H1 (cell line): ENCODE results near the gene GLRX. TPM values are rescaled to one million over a fixed set of nuclear protein-coding genes. Genes with fewer than 3 reads are reported as not detected.
"Not testable (repeated sequence)": the region's sequence is repeated elsewhere in the genome, so short reads cannot be mapped to it uniquely, and the experiment has no call there.

ENCODE experiments used
- CTCF ChIA-PET: fragments of 300-600 bp; sonication (Branson Sonifier 250); formaldehyde crosslinking; loops from one replicate; lab custom pipeline; 2021; ENCODE audit not compliant: partially characterized antibody; lab: Charles Lee
- POLR2A ChIA-PET: fragments of 300-600 bp; sonication (Branson Sonifier 250); formaldehyde crosslinking; loops from one replicate; lab custom pipeline; 2021; ENCODE audit warnings: inconsistent platforms; ENCODE audit not compliant: partially characterized antibody; lab: Charles Lee
- DNase-seq, 2 experiments: peaks; one replicate each; pipeline versions ENCODE4 v3.0.0 to v3.0.0-alpha.2; 2010 to 2022; ENCODE audit warnings: low spot score in 2 of 2, low read depth in 1 of 2, mixed read lengths in 1 of 2
- FAIRE-seq: peaks from 2 replicates; lab custom pipeline; 2011; peaks lifted over from hg19 to GRCh38; lab: Jason Lieb, UNC
- H2AFZ ChIP-seq: 2 replicates; pipeline ENCODE4 v1.8.1; 2012; ENCODE audit warnings: low read length, inconsistent platforms
- H2AK5ac ChIP-seq: 2 replicates; pipeline ENCODE4 v1.6.1; 2013; ENCODE audit warnings: low read depth, low read length
- H2BK120ac ChIP-seq: replicated peaks from 2 replicates; pipeline ENCODE3; 2013; ENCODE audit warnings: low read depth, low read length, inconsistent platforms
- H2BK12ac ChIP-seq: 2 replicates; pipeline ENCODE4 v1.6.1; 2013; ENCODE audit warnings: low read depth, low read length
- H2BK15ac ChIP-seq: 2 replicates; pipeline ENCODE4 v1.6.1; 2013; ENCODE audit warnings: low read length
- H2BK20ac ChIP-seq: 2 replicates; pipeline ENCODE4 v1.6.1; 2013; ENCODE audit warnings: low read length
- H2BK5ac ChIP-seq: 2 replicates; pipeline ENCODE4 v1.6.1; 2013; ENCODE audit warnings: low read depth, low read length
- H3K14ac ChIP-seq: 2 replicates; pipeline ENCODE4 v1.6.1; 2013; ENCODE audit warnings: inconsistent platforms; ENCODE audit not compliant: insufficient read length
- H3K18ac ChIP-seq: 2 replicates; pipeline ENCODE4 v1.6.1; 2013; ENCODE audit warnings: low read length; ENCODE audit errors: extremely low read depth
- H3K23ac ChIP-seq: 2 replicates; pipeline ENCODE4 v1.6.1; 2013; ENCODE audit warnings: inconsistent platforms; ENCODE audit not compliant: insufficient read length
- H3K23me2 ChIP-seq: 2 replicates; pipeline ENCODE4 v1.6.1; 2013; ENCODE audit warnings: low read depth, low read length
- H3K27ac ChIP-seq: 2 replicates; pipeline ENCODE4 v1.6.1; 2011; ENCODE audit warnings: low read depth, low read length, inconsistent platforms
- H3K27me3 ChIP-seq, 4 experiments: replicated peaks in 1 of 4; 1 replicate in 1 of 4; 2 replicates in 3 of 4; pipeline versions ENCODE4 v1.6.1 to v1.8.1; 2011 to 2013; ENCODE audit warnings: low read length in 3 of 4, mild to moderate bottlenecking in 3 of 4, inconsistent platforms in 2 of 4, mixed read lengths in 2 of 4, moderate library complexity in 1 of 4; ENCODE audit not compliant: control insufficient read depth in 3 of 4, insufficient read depth in 3 of 4; ENCODE audit errors: extremely low read depth in 1 of 4
- H3K36me3 ChIP-seq, 4 experiments: 2 replicates each; pipeline versions ENCODE4 v1.6.1 to v1.8.1; 2011 to 2013; ENCODE audit warnings: mild to moderate bottlenecking in 4 of 4, low read length in 3 of 4, moderate library complexity in 2 of 4, control low read depth in 1 of 4, inconsistent platforms in 1 of 4; ENCODE audit not compliant: insufficient read depth in 4 of 4, control insufficient read depth in 2 of 4
- H3K4ac ChIP-seq: replicated peaks from 2 replicates; pipeline ENCODE3; 2013; ENCODE audit warnings: low read length, low read depth, mixed read lengths, inconsistent platforms; ENCODE audit not compliant: insufficient read length
- H3K4me1 ChIP-seq, 4 experiments: replicated peaks in 1 of 4; 1 replicate in 1 of 4; 2 replicates in 3 of 4; pipeline versions ENCODE4 v1.6.1 to v1.8.1; 2011 to 2013; ENCODE audit warnings: low read length in 3 of 4, inconsistent platforms in 2 of 4, mixed read lengths in 1 of 4; ENCODE audit not compliant: insufficient read depth in 4 of 4, control insufficient read depth in 3 of 4
- H3K4me2 ChIP-seq, 2 experiments: 2 replicates each; pipeline versions ENCODE4 v1.6.1 to v1.8.1; 2011 to 2013; ENCODE audit warnings: low read depth in 2 of 2, low read length in 2 of 2, control low read depth in 1 of 2, inconsistent platforms in 1 of 2, mild to moderate bottlenecking in 1 of 2; ENCODE audit not compliant: insufficient read depth in 1 of 2
- H3K4me3 ChIP-seq, 4 experiments: fragments of 200-600, 300-600 bp in 1 of 4; sonication (generic), shearing (Covaris generic), sonication (Bioruptor Twin) in 1 of 4; 2 replicates each; pipeline versions ENCODE4 v1.5.1 to v1.8.1; 2011 to 2016; ENCODE audit warnings: low read length in 4 of 4, low read depth in 3 of 4, control low read depth in 2 of 4, inconsistent platforms in 2 of 4, mild to moderate bottlenecking in 2 of 4, mixed read lengths in 1 of 4, moderate library complexity in 1 of 4; ENCODE audit not compliant: insufficient read depth in 2 of 4; ENCODE audit errors: extremely low read depth in 1 of 4
- H3K56ac ChIP-seq: replicated peaks from 2 replicates; pipeline ENCODE3; 2013; ENCODE audit warnings: low read depth, mild to moderate bottlenecking, mixed read lengths, low read length, inconsistent platforms; ENCODE audit not compliant: insufficient read length
- H3K79me1 ChIP-seq: 2 replicates; pipeline ENCODE4 v1.6.1; 2013; ENCODE audit warnings: low read depth, low read length, control low read depth
- H3K79me2 ChIP-seq, 2 experiments: 2 replicates each; pipeline versions ENCODE4 v1.6.1 to v1.8.1; 2012 to 2013; ENCODE audit warnings: low read length in 2 of 2, mild to moderate bottlenecking in 2 of 2, inconsistent platforms in 1 of 2; ENCODE audit not compliant: insufficient read depth in 2 of 2, control insufficient read depth in 1 of 2
- H3K9ac ChIP-seq, 4 experiments: replicated peaks in 1 of 4; 1 replicate in 1 of 4; 2 replicates in 3 of 4; pipeline versions ENCODE4 v1.6.1 to v1.8.1; 2011 to 2013; ENCODE audit warnings: low read depth in 3 of 4, low read length in 3 of 4, control low read depth in 2 of 4, mild to moderate bottlenecking in 2 of 4, moderate library complexity in 2 of 4, inconsistent platforms in 1 of 4; ENCODE audit errors: extremely low read depth in 1 of 4
- H3K9me3 ChIP-seq, 2 experiments: 2 replicates each; pipeline versions ENCODE4 v1.6.1 to v1.8.1; 2012 to 2013; ENCODE audit warnings: mild to moderate bottlenecking in 2 of 2, moderate library complexity in 2 of 2, control low read depth in 1 of 2, inconsistent platforms in 1 of 2, low read depth in 1 of 2, low read length in 1 of 2, mixed read lengths in 1 of 2; ENCODE audit not compliant: insufficient read depth in 2 of 2
- H4K20me1 ChIP-seq, 2 experiments: replicated peaks in 1 of 2; 2 replicates each; pipeline versions ENCODE3 to v1.8.1; 2011 to 2013; ENCODE audit warnings: inconsistent platforms in 2 of 2, low read length in 2 of 2, mild to moderate bottlenecking in 1 of 2; ENCODE audit not compliant: insufficient read depth in 2 of 2, control insufficient read depth in 1 of 2
- H4K5ac ChIP-seq: 2 replicates; pipeline ENCODE4 v1.6.1; 2013; ENCODE audit warnings: low read length, low read depth, mixed read lengths, inconsistent platforms; ENCODE audit not compliant: insufficient read length
- H4K8ac ChIP-seq: 2 replicates; pipeline ENCODE4 v1.8.0; 2013; ENCODE audit warnings: mild to moderate bottlenecking, moderate library complexity, low read length, inconsistent platforms; ENCODE audit not compliant: insufficient read depth; ENCODE audit errors: extremely low read depth
- H4K91ac ChIP-seq: replicated peaks from 2 replicates; pipeline ENCODE3; 2013; ENCODE audit warnings: low read length, mixed read lengths, inconsistent platforms; ENCODE audit not compliant: insufficient read length
- ASH2L ChIP-seq: fragments of 200-600, 300-600 bp; sonication (generic); IDR thresholded peaks from one replicate; pipeline ENCODE4 v1.7.1; 2017; ENCODE audit warnings: low read length
- CTCF ChIP-seq, 3 experiments: IDR thresholded peaks; 1 replicate in 2 of 3; 2 replicates in 1 of 3; pipeline versions ENCODE4 v1.5.1 to v1.6.1; 2011; ENCODE audit warnings: low read length in 3 of 3, mild to moderate bottlenecking in 3 of 3, inconsistent platforms in 2 of 3, low read depth in 1 of 3, moderate library complexity in 1 of 3; ENCODE audit not compliant: insufficient read depth in 1 of 3; ENCODE audit errors: control extremely low read depth in 1 of 3
- RXRA ChIP-seq: IDR thresholded peaks from 2 replicates; pipeline ENCODE4 v1.6.1; 2011; ENCODE audit warnings: low read depth, mild to moderate bottlenecking, low read length, moderate library complexity; ENCODE audit not compliant: insufficient read depth
- SAP30 ChIP-seq: fragments of 300-600 bp; sonication (generic); IDR thresholded peaks from 2 replicates; pipeline ENCODE4 v1.7.1; 2012; ENCODE audit warnings: low read length, moderate library complexity, mild to moderate bottlenecking, inconsistent platforms; ENCODE audit not compliant: insufficient read depth, insufficient replicate concordance
- SP1 ChIP-seq: IDR thresholded peaks from 2 replicates; pipeline ENCODE4 v1.6.1; 2011; ENCODE audit warnings: low read depth, low read length
- WGBS, 2 experiments: shearing (Covaris generic) in 1 of 2; methylation state at CpG; one replicate each; pipeline versions ENCODE4 v1.1.6 to v1.1.7; 2013 to 2015; ENCODE audit warnings: low lambda C conversion rate in 2 of 2, mixed read lengths in 2 of 2, inconsistent platforms in 1 of 2, low coverage in 1 of 2, missing lambda C conversion rate in 1 of 2; ENCODE audit not compliant: insufficient replicate concordance in 2 of 2, insufficient coverage in 1 of 2, insufficient read length in 1 of 2; ENCODE audit errors: extremely low coverage in 1 of 2, missing lambda C conversion rate in 1 of 2; 5-methylcytosine and 5-hydroxymethylcytosine counted together
- polyA plus RNA-seq, 7 experiments: library from polyadenylated mRNA; depleted of rRNA in 3 of 7; stranded (reverse) in 5 of 7; unstranded in 2 of 7; fragments of >200 nt in 5 of 7; fragments of 200-250 nt in 2 of 7; gene quantifications; 1 replicate in 5 of 7; 2 replicates in 1 of 7; 4 replicates in 1 of 7; pipeline versions ENCODE4 v1.2.1 to v1.2.3, GENCODE V29; 2011 to 2013; ENCODE audit warnings: missing spikeins in 2 of 7, mixed read lengths in 2 of 7
- total RNA-seq: library from RNA; stranded (reverse); fragmentation: NEBNext Ultra II Directional; extraction: Animal tissue kit (Norgen Biotek cat#: 25700); gene quantifications from 2 replicates; pipeline ENCODE4 v1.2.1, GENCODE V29; 2021

GLRX gene
- total and polyA plus RNA-seq, 2 of the 8 experiments (the other 6 are each of a cell fraction or from before 2014, with no cell fraction given) = 22.9 to 31.2 TPM

GRCh38 chr5:95870105-95870672 lies 47.7 kb upstream of the GLRX start (continued):
- TF ChIP-seq CTCF (IDR thresholded peaks at IDR 0.05; ENCODE audit: control extremely low read depth in 1 of 3, insufficient read depth in 1 of 3, low read depth in 1 of 3, low read length in 3 of 3) (no peak), RXRA (no peak), SP1 (no peak), SAP30 (no peak), ASH2L (no peak)

GRCh38 chr5:95869173-95869855 lies 46.8 kb upstream of the GLRX start:
- H2BK5ac ChIP-seq, H4K91ac ChIP-seq, H3K79me1 ChIP-seq, H2BK120ac ChIP-seq, H3K9ac ChIP-seq, H3K79me2 ChIP-seq, H2BK12ac ChIP-seq, H3K4ac ChIP-seq, H3K23ac ChIP-seq, H3K18ac ChIP-seq, H4K5ac ChIP-seq, FAIRE-seq, H3K4me3 ChIP-seq, H3K27me3 ChIP-seq, H4K20me1 ChIP-seq, H4K8ac ChIP-seq, H3K14ac ChIP-seq, H2BK20ac ChIP-seq, H3K4me1 ChIP-seq, H3K9me3 ChIP-seq, H3K36me3 ChIP-seq, DNase-seq, H2AFZ ChIP-seq, H3K56ac ChIP-seq, H2AK5ac ChIP-seq, H3K4me2 ChIP-seq, POLR2A ChIA-PET, H2BK15ac ChIP-seq, H3K23me2 ChIP-seq, H3K27ac ChIP-seq: not testable (repeated sequence)
- 72% methylated on average over 3 of the region's 3 CpGs; no CpG with 5 or more reads in 1 of the 2 experiments for WGBS, 2 experiments
- CTCF ChIA-PET = interaction anchor here (1.0 to 1.1 kb wide), 2 partner anchors 8 to 9 kb away, joined by 3 read pairs; no protein-coding TSS in a partner anchor
